Measurements from ENCODE around the gene ISG20. TPM values are rescaled to one million over a fixed set of nuclear protein-coding genes. Genes with fewer than 3 reads are reported as not detected.

ISG20 gene
- total and polyA plus RNA-seq, 2 of the 8 experiments (the other 6 are each of a cell fraction or from before 2014, with no cell fraction given), result 2.9 to 5.2 TPM

DNA sequence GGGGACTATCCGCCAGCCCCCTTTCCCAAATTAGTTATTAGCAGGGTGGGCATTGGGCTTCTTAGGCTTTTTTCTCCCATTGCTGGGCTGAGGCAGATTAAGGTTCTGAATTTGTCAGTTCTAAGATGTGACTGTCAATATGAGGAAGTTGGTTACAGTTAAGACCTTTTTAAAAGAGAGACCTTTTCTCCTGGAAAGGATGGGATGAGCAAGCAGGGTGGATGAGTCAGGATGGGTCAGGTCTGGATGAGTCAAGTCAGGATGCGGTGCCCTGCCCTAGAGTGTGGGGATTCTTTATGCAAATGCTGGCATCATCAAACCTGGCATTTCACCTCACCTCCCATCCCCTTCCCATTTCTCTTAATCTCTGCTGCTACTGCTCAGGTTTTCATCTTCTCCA is 15.8 kb upstream of the ISG20 start:
- Histone ChIP-seq H4K8ac (ENCODE audit: extremely low read depth, insufficient read depth, low read length) (no peak overlapping the region), H2AK5ac (ENCODE audit: low read depth, low read length) (no peak overlapping the region), H3K79me1 (ENCODE audit: low read depth, low read length) (peaks cover 9% of the 10 kb centered on the region; the same call in 1 of the 2 replicates), H3K9me3 (ENCODE audit: insufficient read depth in 2 of 2, low read depth in 1 of 2, low read length in 1 of 2) (no peaks in the 10 kb centered on the region), H3K4me1 (replicated peaks in 1 of 4; ENCODE audit: control insufficient read depth in 3 of 4, insufficient read depth in 4 of 4, low read length in 3 of 4) (peaks cover 14 to 27% (median 16%) of the 10 kb centered on the region in 4 experiments), H3K56ac (replicated peaks; ENCODE audit: insufficient read length, low read depth, low read length) (no peak overlapping the region), H2BK20ac (ENCODE audit: low read length) (no peak overlapping the region), H3K4ac (replicated peaks; ENCODE audit: insufficient read length, low read depth, low read length) (no peak overlapping the region), H2BK5ac (ENCODE audit: low read depth, low read length) (no peak overlapping the region), H3K36me3 (ENCODE audit: control insufficient read depth in 2 of 4, insufficient read depth in 4 of 4, low read length in 3 of 4) (peaks cover 18 to 39% (median 30%) of the 10 kb centered on the region in 4 experiments), H2BK120ac (replicated peaks; ENCODE audit: low read depth, low read length) (no peak overlapping the region), H2AFZ (ENCODE audit: low read length) (no peak overlapping the region), H3K4me3 (ENCODE audit: extremely low read depth in 1 of 4, insufficient read depth in 2 of 4, low read depth in 3 of 4, low read length in 4 of 4) (peak overlapping the region; percentile 81 to 99 (median 97); a peak in 7 of 8 replicates), H3K14ac (ENCODE audit: insufficient read length) (no peak overlapping the region), H3K4me2 (ENCODE audit: insufficient read depth in 1 of 2, low read depth in 2 of 2, low read length in 2 of 2) (peak overlapping the region; percentile 85 to 93), H3K27ac (ENCODE audit: low read depth, low read length) (no peak overlapping the region), H3K27me3 (replicated peaks in 1 of 4; ENCODE audit: control insufficient read depth in 3 of 4, extremely low read depth in 1 of 4, insufficient read depth in 3 of 4, low read length in 3 of 4) (no peaks in the 10 kb centered on the region), H2BK15ac (ENCODE audit: low read length) (no peak overlapping the region), H3K9ac (replicated peaks in 1 of 4; ENCODE audit: extremely low read depth in 1 of 4, low read depth in 3 of 4, low read length in 3 of 4) (peak overlapping the region in 2 of 4 experiments; percentile 22 to 62; a peak in 2 of 7 replicates), H4K91ac (replicated peaks; ENCODE audit: insufficient read length, low read length) (no peak overlapping the region), H4K20me1 (replicated peaks in 1 of 2; ENCODE audit: control insufficient read depth in 1 of 2, insufficient read depth in 2 of 2, low read length in 2 of 2) (peaks cover 49% of the 10 kb centered on the region in 2 experiments), H3K79me2 (ENCODE audit: control insufficient read depth in 1 of 2, insufficient read depth in 2 of 2, low read length in 2 of 2) (peaks cover 60 to 69% of the 10 kb centered on the region in 2 experiments), H3K23me2 (ENCODE audit: low read depth, low read length) (peaks cover 19% of the 10 kb centered on the region), H3K23ac (ENCODE audit: insufficient read length) (no peak overlapping the region), H4K5ac (ENCODE audit: insufficient read length, low read depth, low read length) (no peak overlapping the region), H3K18ac (ENCODE audit: extremely low read depth, low read length) (no peak overlapping the region), H2BK12ac (ENCODE audit: low read depth, low read length) (no peak overlapping the region)
- TF ChIP-seq SUZ12 (IDR thresholded peaks at IDR 0.05; ENCODE audit: low read length) (no peak), TAF7 (optimal IDR thresholded peaks at IDR 0.05; ENCODE audit: borderline replicate concordance, low read depth, low read length) (no peak), CREB1 (IDR thresholded peaks at IDR 0.05) (no peak), RNF2 (IDR thresholded peaks at IDR 0.05; ENCODE audit: borderline replicate concordance, low read depth, low read length, missing control alignments, poor library complexity, severe bottlenecking) (no peak), TAF1 (IDR thresholded peaks at IDR 0.05; ENCODE audit: low read depth, low read length) (no peak), CBX8 (IDR thresholded peaks at IDR 0.05; ENCODE audit: borderline replicate concordance, low read depth, low read length) (no peak), SRF (IDR thresholded peaks at IDR 0.05; ENCODE audit: low read depth, low read length) (no peak), CEBPB (IDR thresholded peaks at IDR 0.05; ENCODE audit: low read depth, low read length) (no peak), HDAC6 (IDR thresholded peaks at IDR 0.05; ENCODE audit: low read depth, low read length) (no peak), RBBP5 (IDR thresholded peaks at IDR 0.05; ENCODE audit: borderline replicate concordance, low read depth, low read length) (no peak), SP1 (IDR thresholded peaks at IDR 0.05; ENCODE audit: low read depth, low read length) (no peak)
- TF ChIP-seq, protein P1, sequence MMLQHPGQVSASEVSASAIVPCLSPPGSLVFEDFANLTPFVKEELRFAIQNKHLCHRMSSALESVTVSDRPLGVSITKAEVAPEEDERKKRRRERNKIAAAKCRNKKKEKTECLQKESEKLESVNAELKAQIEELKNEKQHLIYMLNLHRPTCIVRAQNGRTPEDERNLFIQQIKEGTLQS (IDR thresholded peaks at IDR 0.05; ENCODE audit: insufficient read depth, low read depth, low read length), result no peak
- DNase-seq (ENCODE audit: low read depth in 1 of 2, low spot score in 2 of 2) (no peak), FAIRE-seq (no peak)
- ChIA-PET CTCF (ENCODE audit: partially characterized antibody) (interaction anchor here (2.0 to 2.1 kb wide), 3 partner anchors 10 to 41 kb away, joined by 7 to 11 read pairs (median 9); no protein-coding TSS in a partner anchor), POLR2A (ENCODE audit: partially characterized antibody) (interaction anchor here (1.1 to 5.1 kb wide), 4 partner anchors 11 to 156 kb away, joined by 3 to 52 read pairs (median 12); partner anchors contain the start of genes MRPL46 and MRPS11)
- 70% methylated on average over 2 of the region's 2 CpGs; no CpG with 5 or more reads in 1 of the 2 experiments for WGBS, 2 experiments (ENCODE audit: extremely low coverage in 1 of 2, insufficient coverage in 1 of 2, insufficient read length in 1 of 2, insufficient replicate concordance in 2 of 2, low coverage in 1 of 2, low lambda C conversion rate in 2 of 2, missing lambda C conversion rate in 1 of 2)
